Measurements from ENCODE around the gene ZNF529.

Gene ZNF529

GRCh38 chr19:36514012-36514612 lies 59.0 kb downstream of the ZNF529 start:
- in situ Hi-C loops (cut with MboI; ENCODE audit: low sequenced_read_pairs) = no loop called here

GRCh38 chr19:36508325-36508724 lies 64.8 kb downstream of the ZNF529 start:
- in situ Hi-C loops (cut with MboI; ENCODE audit: low sequenced_read_pairs) = no loop called here

- in situ Hi-C loops (cut with MboI; ENCODE audit: low sequenced_read_pairs) = no loop called here
Measured at GRCh38 chr19:36501973-36502372, 71.1 kb downstream of the ZNF529 start.

- in situ Hi-C loops (cut with MboI; ENCODE audit: low sequenced_read_pairs) = no loop called here
Measured at GRCh38 chr19:36497001-36497400, 76.1 kb downstream of the ZNF529 start.
